Measurements from ENCODE around the gene OR2M2. TPM values are rescaled to one million over a fixed set of nuclear protein-coding genes. Genes with fewer than 3 reads are reported as not detected.

OR2M2 gene
- total RNA-seq, 1 donor from 2014 or later: not detected

GRCh38 chr1:248144513-248145198 lies 30.0 kb upstream of the OR2M2 start, which contains the start of gene OR2M5:
TSS of gene OR2M5 (plus strand) at chr1:248145148. CDS start at chr1:248145148, 0 bp downstream.
- Histone ChIP-seq H3K27ac (no peak within 1 kb of the TSS), H3K36me3 (no peaks in the 10 kb centered on the region), H3K4me1 (no peaks in the 10 kb centered on the region), H3K27me3 (no peaks in the 10 kb centered on the region), H3K4me3 (no peak within 1 kb of the TSS), H3K9me3 (no peaks in the 10 kb centered on the region)
- TF ChIP-seq CTCF (IDR thresholded peaks at IDR 0.05): no peak
- intact Hi-C loops (cut with DNase I): no loop called here
- no peak for DNase-seq (ENCODE audit: low spot score in 2 of 2)

- H3K27me3 ChIP-seq: no peaks in the 10 kb centered on the region
- no peak for DNase-seq (ENCODE audit: low spot score in 2 of 2)
- H3K27ac ChIP-seq: no peak overlapping the region
- no peaks in the 10 kb centered on the region for H3K9me3 ChIP-seq
- no peaks in the 10 kb centered on the region for H3K4me1 ChIP-seq
- H3K4me3 ChIP-seq: no peak overlapping the region
- TF ChIP-seq CTCF (IDR thresholded peaks at IDR 0.05): no peak
- intact Hi-C loops (cut with DNase I): no loop called here
- H3K36me3 ChIP-seq: no peaks in the 10 kb centered on the region
These were observed 22.4 kb upstream of the OR2M2 start for GRCh38 chr1:248152056-248152827.

DNA sequence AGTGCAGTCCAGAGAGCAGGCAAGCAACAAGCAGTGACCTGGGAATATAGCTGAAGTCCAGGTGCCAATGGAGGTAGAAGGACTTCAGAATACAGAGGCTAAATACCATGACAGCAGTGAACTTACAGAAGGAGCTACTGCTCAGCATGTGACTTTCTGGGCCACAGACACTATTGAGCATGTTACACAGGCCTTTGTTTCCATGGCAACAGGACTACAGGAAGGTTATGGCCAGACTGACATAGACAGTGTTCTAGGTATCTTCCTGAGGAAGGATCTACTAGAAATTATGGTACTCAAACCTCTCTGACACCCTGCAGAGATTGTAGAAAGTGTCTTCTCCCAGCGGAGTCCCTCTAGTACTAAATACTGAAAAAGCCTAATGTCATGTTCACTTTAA lies 18.7 kb upstream of the OR2M2 start:
- intact Hi-C loops (cut with DNase I): no loop called here
- no peak for DNase-seq (ENCODE audit: low spot score in 2 of 2)

DNA sequence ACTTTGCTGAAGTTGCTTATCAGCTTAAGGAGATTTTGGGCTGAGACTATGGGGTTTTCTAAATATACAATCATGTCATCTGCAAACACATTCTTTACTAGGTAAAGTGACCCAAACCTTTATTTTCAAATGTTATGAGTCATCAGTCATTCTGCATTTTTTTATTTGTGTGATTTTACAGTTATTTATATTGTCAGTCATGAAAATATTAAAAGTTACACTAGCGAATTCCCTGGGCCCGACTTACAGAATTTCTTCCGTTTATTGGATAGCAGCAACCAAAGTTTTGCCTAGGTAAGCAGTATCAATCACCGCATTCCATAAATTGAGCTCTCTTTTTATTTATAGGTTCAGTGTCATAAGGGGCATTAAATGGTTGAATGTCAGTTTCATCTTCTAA lies 15.9 kb upstream of the OR2M2 start:
- intact Hi-C loops (cut with DNase I): no loop called here
- no peak for TF ChIP-seq CTCF (IDR thresholded peaks at IDR 0.05)
- Histone ChIP-seq H3K4me3 (no peak overlapping the region), H3K36me3 (no peaks in the 10 kb centered on the region), H3K9me3 (no peaks in the 10 kb centered on the region), H3K27me3 (no peaks in the 10 kb centered on the region), H3K4me1 (no peaks in the 10 kb centered on the region), H3K27ac (no peak overlapping the region)
- no peak for DNase-seq (ENCODE audit: low spot score in 2 of 2)

More for the DNA sequence above, 18.7 kb upstream of the OR2M2 start:
- Histone ChIP-seq H3K36me3 (no peaks in the 10 kb centered on the region), H3K27ac (no peak overlapping the region), H3K4me3 (no peak overlapping the region), H3K9me3 (no peaks in the 10 kb centered on the region), H3K4me1 (no peaks in the 10 kb centered on the region), H3K27me3 (no peaks in the 10 kb centered on the region)
- no peak for TF ChIP-seq CTCF (IDR thresholded peaks at IDR 0.05)

GRCh38 chr1:248164031-248164430 lies 10.6 kb upstream of the OR2M2 start:
- no peaks in the 10 kb centered on the region for H3K36me3 ChIP-seq
- intact Hi-C loops (cut with DNase I): no loop called here
- no peaks in the 10 kb centered on the region for H3K4me1 ChIP-seq
- no peak for DNase-seq (ENCODE audit: low spot score in 2 of 2)
- no peak overlapping the region for H3K27ac ChIP-seq
- H3K27me3 ChIP-seq: no peaks in the 10 kb centered on the region
- TF ChIP-seq CTCF (IDR thresholded peaks at IDR 0.05): no peak
- no peaks in the 10 kb centered on the region for H3K9me3 ChIP-seq
- H3K4me3 ChIP-seq: no peak overlapping the region
